ENCODE measurements around the gene BOD1L2. TPM values are rescaled to one million over a fixed set of nuclear protein-coding genes. Genes with fewer than 3 reads are reported as not detected.

Gene BOD1L2
- total and polyA plus RNA-seq, 7 donors, result not detected

DNA sequence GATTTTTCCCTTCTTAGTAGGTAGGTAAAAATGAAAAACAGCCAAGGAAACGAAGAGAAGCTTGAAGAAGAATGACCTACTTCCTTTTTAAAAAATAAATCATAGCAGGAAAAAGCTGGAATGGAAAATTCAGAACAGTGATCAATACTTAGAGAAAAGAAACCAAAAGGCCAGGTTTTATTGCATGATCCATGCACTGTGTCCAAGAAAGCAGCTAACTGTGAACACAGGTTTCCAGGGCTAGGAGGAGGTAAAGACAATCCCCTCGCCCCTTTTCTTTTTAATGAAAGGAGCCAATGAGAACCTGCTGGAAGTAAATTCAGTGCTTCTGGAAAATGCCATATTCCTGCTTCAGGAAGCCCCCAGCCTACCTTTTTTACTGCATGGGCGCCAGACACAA, 47.2 kb downstream of the BOD1L2 start:
- no peaks in the 10 kb centered on the region for H3K36me3 ChIP-seq (ENCODE audit: insufficient read depth in 1 of 2, low read depth in 1 of 2)
- no peak for ATAC-seq
- H3K9me3 ChIP-seq, result no peaks in the 10 kb centered on the region
- no peak for DNase-seq
- H3K27me3 ChIP-seq (ENCODE audit: insufficient read depth in 3 of 3, low read length in 2 of 3), result no peaks in the 10 kb centered on the region
- TF ChIP-seq, protein P1, sequence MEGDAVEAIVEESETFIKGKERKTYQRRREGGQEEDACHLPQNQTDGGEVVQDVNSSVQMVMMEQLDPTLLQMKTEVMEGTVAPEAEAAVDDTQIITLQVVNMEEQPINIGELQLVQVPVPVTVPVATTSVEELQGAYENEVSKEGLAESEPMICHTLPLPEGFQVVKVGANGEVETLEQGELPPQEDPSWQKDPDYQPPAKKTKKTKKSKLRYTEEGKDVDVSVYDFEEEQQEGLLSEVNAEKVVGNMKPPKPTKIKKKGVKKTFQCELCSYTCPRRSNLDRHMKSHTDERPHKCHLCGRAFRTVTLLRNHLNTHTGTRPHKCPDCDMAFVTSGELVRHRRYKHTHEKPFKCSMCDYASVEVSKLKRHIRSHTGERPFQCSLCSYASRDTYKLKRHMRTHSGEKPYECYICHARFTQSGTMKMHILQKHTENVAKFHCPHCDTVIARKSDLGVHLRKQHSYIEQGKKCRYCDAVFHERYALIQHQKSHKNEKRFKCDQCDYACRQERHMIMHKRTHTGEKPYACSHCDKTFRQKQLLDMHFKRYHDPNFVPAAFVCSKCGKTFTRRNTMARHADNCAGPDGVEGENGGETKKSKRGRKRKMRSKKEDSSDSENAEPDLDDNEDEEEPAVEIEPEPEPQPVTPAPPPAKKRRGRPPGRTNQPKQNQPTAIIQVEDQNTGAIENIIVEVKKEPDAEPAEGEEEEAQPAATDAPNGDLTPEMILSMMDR (IDR thresholded peaks at IDR 0.05), result no peak
- H3K27ac ChIP-seq, result no peak overlapping the region
- WGBS, 3 donors, result 39 to 47% (median 46%) methylated on average over 3 of the region's 3 CpGs
- H3K4me3 ChIP-seq, result no peak overlapping the region
- H3K4me1 ChIP-seq, result no peaks in the 10 kb centered on the region
- intact Hi-C loops (cut with DNase I), result no loop called here

DNA sequence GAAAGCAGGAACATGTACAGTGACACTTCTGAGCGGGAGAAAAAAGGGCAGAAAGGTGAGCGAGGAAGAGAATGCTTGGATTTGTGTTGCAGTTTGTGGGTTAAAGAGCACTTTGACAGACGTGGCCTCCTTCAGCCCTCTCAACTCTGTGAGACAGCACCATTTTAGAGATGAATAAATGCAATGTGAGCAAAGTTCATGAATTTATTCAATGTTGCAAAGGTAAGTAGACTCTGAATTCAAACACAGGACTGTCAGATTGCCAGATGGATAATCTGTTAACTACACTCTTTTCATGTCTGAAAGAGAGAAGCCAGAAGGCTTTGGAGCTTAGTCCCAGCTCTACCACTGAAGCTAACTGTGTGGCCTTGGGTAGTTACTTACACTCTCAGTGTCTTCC, 47.7 kb downstream of the BOD1L2 start:
- WGBS, 3 donors, result 60 to 72% (median 65%) methylated on average over 3 of the region's 3 CpGs
- ATAC-seq, result no peak
- no peak overlapping the region for H3K4me3 ChIP-seq
- TF ChIP-seq, protein P1 (IDR thresholded peaks at IDR 0.05), result no peak
- no peaks in the 10 kb centered on the region for H3K27me3 ChIP-seq (ENCODE audit: insufficient read depth in 3 of 3, low read length in 2 of 3)
- H3K36me3 ChIP-seq (ENCODE audit: insufficient read depth in 1 of 2, low read depth in 1 of 2), result no peaks in the 10 kb centered on the region
- H3K4me1 ChIP-seq, result no peaks in the 10 kb centered on the region
- intact Hi-C loops (cut with DNase I), result no loop called here
- H3K9me3 ChIP-seq, result no peaks in the 10 kb centered on the region
- no peak overlapping the region for H3K27ac ChIP-seq
- DNase-seq, result no peak

DNA sequence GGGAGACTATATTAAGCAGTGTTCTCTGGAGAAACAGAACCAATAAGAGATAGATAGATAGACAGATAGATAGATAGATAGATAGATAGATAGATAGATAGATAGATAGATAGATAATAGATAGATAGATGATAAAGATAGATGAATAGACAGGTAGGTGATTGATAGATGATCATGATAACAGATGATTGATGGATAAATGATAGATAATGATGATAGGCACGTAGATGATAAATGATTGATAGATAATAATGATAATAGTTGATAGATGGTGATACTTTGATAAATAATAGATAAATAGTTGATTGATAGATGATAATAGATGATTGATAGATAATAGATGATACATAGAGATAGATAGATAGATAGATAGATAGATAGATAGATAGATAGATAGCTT, 48.5 kb downstream of the BOD1L2 start:
- 66 to 80% (median 77%) methylated on average over 1 of the region's 1 CpG for WGBS, 3 donors
- H3K4me1 ChIP-seq, result no peaks in the 10 kb centered on the region

DNA sequence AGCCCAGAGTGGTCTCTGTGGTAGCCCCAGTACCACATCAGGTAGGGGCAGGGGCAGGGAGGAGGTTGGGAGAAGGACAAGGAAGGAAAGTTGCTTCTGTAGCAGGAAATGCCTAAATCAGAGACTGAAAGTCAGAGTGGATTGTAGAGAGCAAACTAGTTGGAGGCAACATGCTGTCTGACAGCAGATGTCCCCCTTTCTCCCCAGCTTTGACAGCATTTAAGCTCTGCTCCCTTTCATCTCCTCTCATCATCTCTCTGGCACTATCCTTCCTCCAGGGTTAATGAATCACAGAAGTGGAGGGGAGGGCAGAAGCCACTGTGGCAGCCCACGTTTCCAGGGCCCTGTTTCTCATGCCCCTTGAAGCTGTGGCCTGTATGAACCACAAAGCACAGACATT, 50.4 kb downstream of the BOD1L2 start:
- H3K27ac ChIP-seq, result no peak overlapping the region
- no peak for ATAC-seq
- TF ChIP-seq, protein P1 (IDR thresholded peaks at IDR 0.05), result no peak
- DNase-seq, result no peak
- no peaks in the 10 kb centered on the region for H3K4me1 ChIP-seq
- no peaks in the 10 kb centered on the region for H3K27me3 ChIP-seq (ENCODE audit: insufficient read depth in 3 of 3, low read length in 2 of 3)
- H3K4me3 ChIP-seq, result no peak overlapping the region
- 28 to 45% (median 31%) methylated on average over 1 of the region's 1 CpG for WGBS, 3 donors
- H3K9me3 ChIP-seq, result no peaks in the 10 kb centered on the region
- intact Hi-C loops (cut with DNase I), result no loop called here
- H3K36me3 ChIP-seq (ENCODE audit: insufficient read depth in 1 of 2, low read depth in 1 of 2), result no peaks in the 10 kb centered on the region

More for the DNA sequence above, 48.5 kb downstream of the BOD1L2 start:
- DNase-seq (no peak), ATAC-seq (no peak)
- H3K27me3 ChIP-seq (ENCODE audit: insufficient read depth in 3 of 3, low read length in 2 of 3), result no peaks in the 10 kb centered on the region
- intact Hi-C loops (cut with DNase I), result no loop called here
- TF ChIP-seq, protein P1 (IDR thresholded peaks at IDR 0.05), result no peak
- no peak overlapping the region for H3K4me3 ChIP-seq
- H3K36me3 ChIP-seq (ENCODE audit: insufficient read depth in 1 of 2, low read depth in 1 of 2), result no peaks in the 10 kb centered on the region
- no peaks in the 10 kb centered on the region for H3K9me3 ChIP-seq
- no peak overlapping the region for H3K27ac ChIP-seq

DNA sequence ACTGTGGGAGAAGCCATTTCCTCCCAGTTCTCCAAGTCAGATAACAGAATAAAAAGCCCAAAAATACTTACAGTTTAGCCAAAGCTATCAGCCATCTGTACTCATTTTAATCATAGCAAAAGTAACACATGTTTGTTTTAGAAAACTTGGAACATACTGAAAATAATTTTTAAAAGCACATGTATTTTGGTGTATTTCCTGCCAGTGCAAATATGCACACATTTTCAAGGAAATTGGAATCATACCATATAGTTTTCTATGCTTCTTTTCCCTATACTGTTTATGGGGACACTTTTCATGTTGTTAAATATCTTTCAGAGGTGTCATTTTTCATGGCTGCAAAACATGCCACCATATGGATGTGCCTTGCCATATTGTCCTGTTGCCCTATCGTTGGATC, 51.2 kb downstream of the BOD1L2 start:
- no peak overlapping the region for H3K27ac ChIP-seq
- DNase-seq (no peak), ATAC-seq (no peak)
- no peaks in the 10 kb centered on the region for H3K27me3 ChIP-seq (ENCODE audit: insufficient read depth in 3 of 3, low read length in 2 of 3)
- H3K4me3 ChIP-seq, result no peak overlapping the region
- no peaks in the 10 kb centered on the region for H3K36me3 ChIP-seq (ENCODE audit: insufficient read depth in 1 of 2, low read depth in 1 of 2)
- H3K4me1 ChIP-seq, result no peaks in the 10 kb centered on the region
- 60 to 65% (median 60%) methylated on average over 1 of the region's 1 CpG for WGBS, 3 donors
- TF ChIP-seq, protein P1 (IDR thresholded peaks at IDR 0.05), result no peak
- H3K9me3 ChIP-seq, result no peaks in the 10 kb centered on the region
- intact Hi-C loops (cut with DNase I), result no loop called here

Data from psoas muscle (tissue), 8 donors.